ENCODE measurements around the gene ZCRB1.

- no peak for TF ChIP-seq EZH2 (IDR thresholded peaks at IDR 0.05; ENCODE audit: borderline replicate concordance, low read length)
- TF ChIP-seq, protein P1, sequence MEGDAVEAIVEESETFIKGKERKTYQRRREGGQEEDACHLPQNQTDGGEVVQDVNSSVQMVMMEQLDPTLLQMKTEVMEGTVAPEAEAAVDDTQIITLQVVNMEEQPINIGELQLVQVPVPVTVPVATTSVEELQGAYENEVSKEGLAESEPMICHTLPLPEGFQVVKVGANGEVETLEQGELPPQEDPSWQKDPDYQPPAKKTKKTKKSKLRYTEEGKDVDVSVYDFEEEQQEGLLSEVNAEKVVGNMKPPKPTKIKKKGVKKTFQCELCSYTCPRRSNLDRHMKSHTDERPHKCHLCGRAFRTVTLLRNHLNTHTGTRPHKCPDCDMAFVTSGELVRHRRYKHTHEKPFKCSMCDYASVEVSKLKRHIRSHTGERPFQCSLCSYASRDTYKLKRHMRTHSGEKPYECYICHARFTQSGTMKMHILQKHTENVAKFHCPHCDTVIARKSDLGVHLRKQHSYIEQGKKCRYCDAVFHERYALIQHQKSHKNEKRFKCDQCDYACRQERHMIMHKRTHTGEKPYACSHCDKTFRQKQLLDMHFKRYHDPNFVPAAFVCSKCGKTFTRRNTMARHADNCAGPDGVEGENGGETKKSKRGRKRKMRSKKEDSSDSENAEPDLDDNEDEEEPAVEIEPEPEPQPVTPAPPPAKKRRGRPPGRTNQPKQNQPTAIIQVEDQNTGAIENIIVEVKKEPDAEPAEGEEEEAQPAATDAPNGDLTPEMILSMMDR (IDR thresholded peaks at IDR 0.05; ENCODE audit: low read length) = no peak
Observed at GRCh38 chr12:42270596-42270995, 55.3 kb downstream of the ZCRB1 start.
